ENCODE results near the gene EFNA5.

DNA sequence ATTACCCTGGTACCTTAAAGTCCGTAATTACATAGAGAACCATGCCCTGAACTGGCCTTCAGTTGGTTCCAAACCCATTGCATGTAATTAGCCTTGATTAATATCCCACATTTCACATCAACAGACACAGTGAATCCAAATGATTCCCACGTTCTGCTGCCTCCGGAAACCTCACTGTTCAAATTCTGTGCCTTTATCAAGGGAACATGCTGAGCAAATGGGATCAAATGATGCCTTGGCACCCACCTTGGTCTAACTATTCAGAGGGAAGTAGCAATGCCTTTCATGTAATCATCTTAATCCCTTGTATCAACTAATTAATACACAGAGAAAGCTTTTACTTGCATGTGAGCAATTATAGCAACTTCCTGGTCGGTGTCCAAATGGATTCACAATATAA lies 100.6 kb downstream of the EFNA5 start:
- TF ChIP-seq, protein P1, sequence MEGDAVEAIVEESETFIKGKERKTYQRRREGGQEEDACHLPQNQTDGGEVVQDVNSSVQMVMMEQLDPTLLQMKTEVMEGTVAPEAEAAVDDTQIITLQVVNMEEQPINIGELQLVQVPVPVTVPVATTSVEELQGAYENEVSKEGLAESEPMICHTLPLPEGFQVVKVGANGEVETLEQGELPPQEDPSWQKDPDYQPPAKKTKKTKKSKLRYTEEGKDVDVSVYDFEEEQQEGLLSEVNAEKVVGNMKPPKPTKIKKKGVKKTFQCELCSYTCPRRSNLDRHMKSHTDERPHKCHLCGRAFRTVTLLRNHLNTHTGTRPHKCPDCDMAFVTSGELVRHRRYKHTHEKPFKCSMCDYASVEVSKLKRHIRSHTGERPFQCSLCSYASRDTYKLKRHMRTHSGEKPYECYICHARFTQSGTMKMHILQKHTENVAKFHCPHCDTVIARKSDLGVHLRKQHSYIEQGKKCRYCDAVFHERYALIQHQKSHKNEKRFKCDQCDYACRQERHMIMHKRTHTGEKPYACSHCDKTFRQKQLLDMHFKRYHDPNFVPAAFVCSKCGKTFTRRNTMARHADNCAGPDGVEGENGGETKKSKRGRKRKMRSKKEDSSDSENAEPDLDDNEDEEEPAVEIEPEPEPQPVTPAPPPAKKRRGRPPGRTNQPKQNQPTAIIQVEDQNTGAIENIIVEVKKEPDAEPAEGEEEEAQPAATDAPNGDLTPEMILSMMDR (IDR thresholded peaks at IDR 0.05 in 2 of 3, conservative IDR thresholded peaks at IDR 0.05 in 1 of 3; ENCODE audit: control insufficient read depth in 2 of 3, extremely low read depth in 1 of 3, insufficient read depth in 1 of 3, low read depth in 3 of 3, low read length in 3 of 3) = no peak
- TF ChIP-seq EED (IDR thresholded peaks at IDR 0.05; ENCODE audit: low read depth) (no peak), PML (IDR thresholded peaks at IDR 0.05; ENCODE audit: low read length) (no peak), HCFC1 (IDR thresholded peaks at IDR 0.05; ENCODE audit: low read length) (no peak), HDAC6 (IDR thresholded peaks at IDR 0.05; ENCODE audit: unreplicated experiment) (no peak), CREB1 (IDR thresholded peaks at IDR 0.05; ENCODE audit: low read depth) (no peak), RBBP5 (conservative IDR thresholded peaks at IDR 0.05) (no peak), EZH2 (IDR thresholded peaks at IDR 0.05; ENCODE audit: borderline replicate concordance, control insufficient read depth, low read depth, low read length) (no peak), BACH1 (IDR thresholded peaks at IDR 0.05; ENCODE audit: borderline replicate concordance) (no peak), ZNF207 (IDR thresholded peaks at IDR 0.05; ENCODE audit: borderline replicate concordance) (no peak), ZNF24 (IDR thresholded peaks at IDR 0.05) (no peak)
- TF ChIP-seq, protein P2, sequence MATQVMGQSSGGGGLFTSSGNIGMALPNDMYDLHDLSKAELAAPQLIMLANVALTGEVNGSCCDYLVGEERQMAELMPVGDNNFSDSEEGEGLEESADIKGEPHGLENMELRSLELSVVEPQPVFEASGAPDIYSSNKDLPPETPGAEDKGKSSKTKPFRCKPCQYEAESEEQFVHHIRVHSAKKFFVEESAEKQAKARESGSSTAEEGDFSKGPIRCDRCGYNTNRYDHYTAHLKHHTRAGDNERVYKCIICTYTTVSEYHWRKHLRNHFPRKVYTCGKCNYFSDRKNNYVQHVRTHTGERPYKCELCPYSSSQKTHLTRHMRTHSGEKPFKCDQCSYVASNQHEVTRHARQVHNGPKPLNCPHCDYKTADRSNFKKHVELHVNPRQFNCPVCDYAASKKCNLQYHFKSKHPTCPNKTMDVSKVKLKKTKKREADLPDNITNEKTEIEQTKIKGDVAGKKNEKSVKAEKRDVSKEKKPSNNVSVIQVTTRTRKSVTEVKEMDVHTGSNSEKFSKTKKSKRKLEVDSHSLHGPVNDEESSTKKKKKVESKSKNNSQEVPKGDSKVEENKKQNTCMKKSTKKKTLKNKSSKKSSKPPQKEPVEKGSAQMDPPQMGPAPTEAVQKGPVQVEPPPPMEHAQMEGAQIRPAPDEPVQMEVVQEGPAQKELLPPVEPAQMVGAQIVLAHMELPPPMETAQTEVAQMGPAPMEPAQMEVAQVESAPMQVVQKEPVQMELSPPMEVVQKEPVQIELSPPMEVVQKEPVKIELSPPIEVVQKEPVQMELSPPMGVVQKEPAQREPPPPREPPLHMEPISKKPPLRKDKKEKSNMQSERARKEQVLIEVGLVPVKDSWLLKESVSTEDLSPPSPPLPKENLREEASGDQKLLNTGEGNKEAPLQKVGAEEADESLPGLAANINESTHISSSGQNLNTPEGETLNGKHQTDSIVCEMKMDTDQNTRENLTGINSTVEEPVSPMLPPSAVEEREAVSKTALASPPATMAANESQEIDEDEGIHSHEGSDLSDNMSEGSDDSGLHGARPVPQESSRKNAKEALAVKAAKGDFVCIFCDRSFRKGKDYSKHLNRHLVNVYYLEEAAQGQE (IDR thresholded peaks at IDR 0.05; ENCODE audit: low read depth, low read length) = no peak
- TF ChIP-seq, protein P3, sequence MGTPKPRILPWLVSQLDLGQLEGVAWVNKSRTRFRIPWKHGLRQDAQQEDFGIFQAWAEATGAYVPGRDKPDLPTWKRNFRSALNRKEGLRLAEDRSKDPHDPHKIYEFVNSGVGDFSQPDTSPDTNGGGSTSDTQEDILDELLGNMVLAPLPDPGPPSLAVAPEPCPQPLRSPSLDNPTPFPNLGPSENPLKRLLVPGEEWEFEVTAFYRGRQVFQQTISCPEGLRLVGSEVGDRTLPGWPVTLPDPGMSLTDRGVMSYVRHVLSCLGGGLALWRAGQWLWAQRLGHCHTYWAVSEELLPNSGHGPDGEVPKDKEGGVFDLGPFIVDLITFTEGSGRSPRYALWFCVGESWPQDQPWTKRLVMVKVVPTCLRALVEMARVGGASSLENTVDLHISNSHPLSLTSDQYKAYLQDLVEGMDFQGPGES (IDR thresholded peaks at IDR 0.05) = no peak
